Measurements from ENCODE around the gene MEG3.

The MEG3 gene

DNA sequence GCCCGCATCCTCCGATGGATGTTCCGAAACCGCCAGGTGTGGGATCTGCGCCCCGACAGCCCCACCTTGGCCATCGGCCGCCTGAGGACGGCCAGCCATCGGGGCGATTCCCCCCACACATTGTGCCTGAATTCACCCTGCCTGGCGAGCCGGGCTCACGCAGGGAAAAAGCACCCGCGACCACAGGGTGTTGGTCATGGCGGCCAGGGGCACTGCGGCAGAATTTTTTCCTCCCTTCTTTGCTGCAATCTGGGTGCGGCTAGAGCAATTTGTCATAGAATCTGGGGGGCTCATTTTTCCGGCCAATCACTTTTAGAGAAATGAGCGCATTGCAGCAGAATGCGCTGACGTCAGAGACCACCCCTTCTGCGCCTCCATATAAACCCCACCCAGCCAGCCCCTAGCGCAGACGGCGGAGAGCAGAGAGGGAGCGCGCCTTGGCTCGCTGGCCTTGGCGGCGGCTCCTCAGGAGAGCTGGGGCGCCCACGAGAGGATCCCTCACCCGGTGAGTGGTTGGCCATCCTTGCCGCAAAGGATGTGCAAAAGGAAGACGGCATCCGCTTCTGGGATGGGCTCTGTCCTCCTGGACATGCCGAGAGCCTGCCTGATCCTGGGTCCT is at the start of gene MEG3:
MEG3 (plus strand) TSS at position 406 of the 619 bp plus-strand sequence.
- no peak for DNase-seq

DNA sequence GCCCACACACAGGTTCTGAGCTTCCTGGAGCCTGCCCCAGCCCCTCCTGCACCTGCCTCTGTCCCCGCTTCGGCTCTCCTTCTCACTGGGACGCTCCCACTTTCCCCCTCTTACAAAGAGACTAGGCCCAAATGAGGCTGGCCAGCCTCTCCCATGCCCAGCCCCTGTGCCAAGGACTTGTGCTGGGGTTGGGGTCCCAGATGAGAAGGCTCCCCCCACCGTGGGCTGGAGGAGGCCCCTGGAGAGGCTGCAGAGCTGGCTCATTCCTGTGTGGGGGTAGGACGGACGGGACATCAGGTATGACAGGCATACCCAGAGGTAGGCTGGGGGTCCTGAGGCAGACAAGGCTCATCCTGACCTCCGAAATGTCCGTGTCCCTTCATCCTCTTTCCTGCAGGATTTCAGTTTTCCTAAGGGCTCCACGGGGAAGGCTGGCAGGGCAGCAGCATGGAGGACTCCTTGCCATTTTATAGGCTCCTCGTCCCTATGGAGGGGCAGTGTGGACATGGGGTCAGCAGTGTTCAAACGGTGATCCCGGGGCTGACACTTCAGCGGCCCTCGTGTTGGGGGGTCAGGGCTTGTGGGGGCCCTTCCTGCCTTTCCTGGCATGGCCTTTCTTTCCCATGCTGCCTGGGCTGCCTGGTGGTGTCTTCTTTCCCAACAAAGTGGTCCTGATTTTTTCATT is 49.1 kb upstream of the MEG3 start:
- DNase-seq, result no peak

DNA sequence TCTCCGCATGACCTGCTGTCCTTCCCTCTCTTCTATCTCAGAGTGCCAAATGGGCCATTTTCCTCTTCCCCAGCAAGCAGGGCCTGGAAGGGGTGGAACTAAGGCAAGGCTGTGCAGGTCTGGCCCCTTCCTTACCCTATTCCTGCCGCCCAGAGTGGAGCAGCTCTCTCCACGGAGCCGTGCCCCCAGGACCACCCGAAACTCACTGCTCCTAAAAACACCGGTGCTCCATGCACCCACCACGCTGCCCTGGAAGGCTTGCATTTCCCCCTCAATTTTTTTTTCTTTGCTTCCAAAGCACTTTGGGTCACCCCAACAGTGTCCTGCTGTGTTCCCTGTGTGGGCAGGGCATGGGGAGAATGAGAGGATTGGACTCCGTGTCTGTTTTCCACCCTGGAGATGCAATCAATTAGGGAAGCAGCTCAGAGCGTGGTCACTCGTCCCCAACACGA is 48.5 kb upstream of the MEG3 start:
- no peak for DNase-seq

DNA sequence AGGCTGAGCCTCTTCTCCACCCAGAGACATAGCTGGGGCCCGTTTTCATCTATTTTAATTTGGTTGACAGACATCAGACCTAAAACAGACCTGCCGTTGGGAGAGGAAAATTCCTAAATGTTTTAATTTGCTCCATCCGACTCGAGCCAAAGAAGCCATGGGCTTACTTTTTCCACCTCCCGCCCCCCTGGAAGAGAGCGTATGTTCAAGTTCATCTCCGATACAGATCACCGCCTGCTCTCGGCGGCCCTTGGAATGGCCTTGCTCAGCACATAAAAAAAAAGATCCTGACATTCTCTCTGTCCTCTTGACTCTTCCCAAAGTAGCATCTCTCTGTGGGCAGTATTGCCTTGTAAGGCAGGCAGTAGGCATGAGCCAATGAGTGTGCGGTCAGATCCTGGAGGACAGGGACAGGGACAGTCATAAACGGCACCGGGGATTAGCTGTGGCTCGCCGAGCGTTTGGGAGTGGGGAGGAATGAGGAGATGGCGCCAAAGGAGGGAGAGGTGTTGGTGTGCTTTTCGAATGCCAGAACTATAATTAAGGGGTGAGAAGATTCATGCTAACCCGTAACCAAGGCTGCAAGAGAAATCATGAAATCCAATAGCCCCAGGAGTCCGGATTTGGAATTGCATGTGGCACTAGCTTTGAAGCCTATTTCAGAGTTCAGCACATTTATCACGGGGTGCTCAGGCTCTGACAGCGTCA is 47.9 kb upstream of the MEG3 start:
- no peak for DNase-seq

DNA sequence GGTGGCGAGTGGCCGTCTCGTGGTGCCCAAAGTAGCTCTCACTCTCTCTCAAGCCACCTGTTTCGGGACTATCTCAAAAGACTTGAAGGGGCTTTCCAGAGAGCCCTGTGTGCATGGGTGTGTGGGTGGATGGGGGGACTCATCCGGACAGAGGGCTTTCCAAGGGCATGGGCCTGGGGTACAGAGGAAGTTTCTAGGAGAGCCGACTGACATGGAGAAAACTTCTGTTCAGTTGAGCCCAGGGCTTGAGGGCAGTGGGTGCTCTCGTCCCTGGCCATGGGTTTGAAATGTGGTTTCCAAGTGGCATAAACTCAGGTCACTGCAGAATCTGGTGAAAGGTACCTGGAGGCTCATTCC is 47.4 kb upstream of the MEG3 start:
- no peak for DNase-seq

DNA sequence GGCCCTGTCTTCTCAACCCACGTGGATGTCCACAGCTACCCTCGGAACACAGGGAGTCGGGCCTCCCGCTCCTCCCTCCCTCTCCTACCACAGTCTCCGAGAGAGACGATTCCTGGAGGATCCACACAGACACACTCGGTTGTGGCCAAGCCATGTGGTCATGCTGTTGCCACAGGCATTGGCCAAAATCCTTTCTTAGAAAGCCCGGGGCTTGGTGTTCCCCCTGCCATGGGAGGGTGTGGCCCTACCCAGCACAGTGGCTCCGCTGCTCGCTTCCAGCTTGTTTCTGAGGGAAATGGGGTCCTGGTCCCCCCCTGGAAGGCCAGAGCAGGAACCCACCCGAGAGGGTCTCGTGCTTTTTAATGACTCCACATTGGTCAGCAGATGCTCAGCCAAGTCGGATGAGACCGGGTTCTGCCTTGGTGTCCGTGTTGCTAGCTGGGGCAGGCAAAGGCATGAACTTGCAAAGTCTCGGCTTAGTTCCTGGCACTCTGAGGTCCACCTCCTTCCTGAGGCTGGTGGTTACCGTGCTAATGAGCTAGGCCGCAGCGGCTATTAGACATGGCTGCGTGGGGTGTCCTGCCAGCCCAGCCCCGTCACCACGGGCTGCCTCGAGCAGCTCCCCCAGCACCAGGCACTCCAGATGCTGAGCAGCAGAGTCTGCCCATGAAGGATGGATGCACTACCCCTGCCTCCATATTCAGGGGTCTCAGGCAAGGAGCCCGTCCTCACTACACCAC is 46.8 kb upstream of the MEG3 start:
- DNase-seq, result no peak

DNA sequence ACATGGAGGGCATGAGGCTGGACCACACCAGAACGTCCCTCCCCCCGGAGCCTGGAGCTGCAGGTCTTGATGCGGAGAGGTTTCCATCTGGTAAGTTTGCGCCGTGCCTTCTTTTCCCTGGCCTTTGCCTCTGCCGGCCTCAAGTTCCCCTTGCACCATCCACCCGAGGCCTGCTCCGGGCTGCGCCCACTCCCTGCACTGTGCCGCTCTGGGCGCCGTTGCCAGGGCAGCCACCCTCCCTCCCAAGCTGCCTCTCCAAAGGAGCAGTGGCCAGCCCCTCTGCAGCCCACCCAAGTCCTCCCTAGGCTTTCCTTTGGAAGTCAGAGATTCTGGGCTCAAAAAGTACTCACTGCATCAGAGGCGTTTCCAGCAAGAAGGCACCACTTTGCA is 46.2 kb upstream of the MEG3 start:
- no peak for DNase-seq

DNA sequence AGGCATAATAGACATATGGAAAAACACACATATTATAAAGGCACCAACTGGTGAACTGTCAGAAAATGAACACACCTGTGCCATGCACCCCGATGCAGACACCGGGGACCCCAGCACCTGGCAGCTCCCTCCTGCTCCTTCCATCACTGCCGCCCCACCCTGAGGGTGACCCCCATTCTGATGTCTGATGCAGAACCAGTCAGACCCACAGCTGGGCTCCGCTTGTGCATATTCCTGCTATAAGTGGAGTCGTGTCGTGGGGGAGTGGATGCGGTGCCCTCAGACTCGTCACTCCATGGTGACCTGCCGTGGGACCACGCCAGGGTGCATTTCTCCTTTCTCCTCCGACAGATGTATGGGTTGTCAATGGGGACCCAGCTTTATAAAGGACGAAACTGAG is 45.7 kb upstream of the MEG3 start:
- no peak for DNase-seq

DNA sequence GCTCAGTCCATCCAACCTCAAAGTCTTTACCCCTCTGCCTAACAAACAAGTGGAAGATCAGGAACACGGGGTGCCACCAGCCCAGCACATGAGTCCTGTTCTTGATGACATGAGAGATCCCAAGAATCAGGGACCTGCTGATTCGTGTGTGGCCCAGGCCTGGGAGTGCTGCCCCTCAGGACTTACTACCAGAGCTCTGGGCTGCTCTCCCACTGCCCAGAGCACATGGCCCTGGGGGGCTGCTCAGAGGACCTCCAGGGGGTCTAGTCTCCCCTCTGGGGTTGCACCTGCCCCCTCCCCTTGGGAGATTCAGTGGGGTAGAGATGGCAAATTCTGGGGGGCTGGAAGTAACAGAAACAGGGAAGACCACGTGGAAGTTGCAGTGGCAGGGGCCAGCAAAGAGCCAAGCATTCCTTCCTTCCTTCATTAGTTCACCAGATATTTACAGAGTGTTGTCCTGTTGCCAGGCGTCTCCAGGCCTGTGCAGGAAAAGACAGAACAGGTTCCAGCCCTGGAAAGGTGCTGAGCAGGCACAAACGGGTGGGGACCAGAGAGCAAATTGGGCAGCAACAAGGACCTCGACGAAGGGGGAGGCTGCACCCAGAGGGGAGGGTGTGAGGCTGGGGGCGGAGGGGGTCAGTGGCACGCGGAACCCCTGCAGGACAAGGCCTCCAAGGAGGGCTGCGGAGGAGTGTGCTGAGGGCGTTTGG is 45.1 kb upstream of the MEG3 start:
- no peak for DNase-seq

DNA sequence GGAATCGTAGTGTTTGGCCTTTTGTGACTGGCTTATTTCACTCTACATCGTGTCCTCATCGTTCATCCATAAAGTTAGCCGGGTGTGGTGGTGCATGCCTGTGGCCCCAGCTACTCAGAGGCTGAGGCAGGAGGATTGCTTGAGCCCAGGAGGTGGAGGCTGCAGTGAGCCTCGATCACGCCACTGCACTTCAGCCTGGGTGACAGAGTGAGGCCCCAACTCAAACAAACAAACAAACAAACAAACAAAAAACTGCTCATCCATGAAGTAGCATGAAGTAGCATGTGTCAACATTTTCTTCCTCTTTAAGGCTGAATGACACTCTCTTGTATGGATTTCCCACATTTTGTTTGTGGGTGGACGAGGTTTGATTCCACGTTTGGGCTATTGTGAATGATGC is 44.0 kb upstream of the MEG3 start:
- no peak for DNase-seq

DNA sequence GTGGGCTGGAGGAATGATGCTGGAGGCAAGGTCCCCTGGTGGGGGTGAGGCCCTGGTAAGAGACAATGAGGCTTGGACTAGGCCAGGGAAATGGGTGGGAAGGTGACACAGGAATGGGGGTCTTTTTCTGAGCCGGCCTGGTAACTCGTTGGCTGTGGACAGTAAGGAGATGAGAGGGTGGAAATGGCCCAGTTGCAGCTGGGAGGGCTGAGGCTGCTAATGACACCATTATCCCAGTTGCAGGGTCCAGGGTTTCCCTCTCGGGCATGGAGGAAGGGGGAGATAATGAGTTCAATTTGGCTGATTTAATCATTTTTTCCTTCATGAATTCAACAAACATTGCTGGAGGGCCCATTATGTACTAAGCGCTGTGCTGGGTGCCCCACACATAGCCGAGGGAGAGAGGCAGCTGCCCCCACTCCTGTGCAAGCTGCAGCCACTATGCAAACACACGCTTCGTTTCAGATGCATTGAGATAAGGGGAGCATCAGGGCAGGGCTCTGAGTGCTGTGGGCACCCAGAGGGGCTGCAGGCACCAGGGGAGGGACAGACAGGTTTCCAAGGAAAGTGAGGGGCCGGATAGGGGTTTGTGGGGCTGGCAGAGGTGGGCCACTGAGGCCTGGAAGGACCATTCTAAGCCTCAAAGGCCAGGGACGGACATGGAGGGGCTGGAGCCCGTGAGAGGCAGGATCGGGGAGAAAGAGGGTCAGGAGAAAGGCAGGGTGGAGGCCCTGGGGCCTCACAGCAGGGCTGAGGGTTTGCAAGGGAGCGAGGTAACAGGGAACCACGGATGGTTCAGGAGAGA is 43.2 kb upstream of the MEG3 start:
- DNase-seq, result no peak

DNA sequence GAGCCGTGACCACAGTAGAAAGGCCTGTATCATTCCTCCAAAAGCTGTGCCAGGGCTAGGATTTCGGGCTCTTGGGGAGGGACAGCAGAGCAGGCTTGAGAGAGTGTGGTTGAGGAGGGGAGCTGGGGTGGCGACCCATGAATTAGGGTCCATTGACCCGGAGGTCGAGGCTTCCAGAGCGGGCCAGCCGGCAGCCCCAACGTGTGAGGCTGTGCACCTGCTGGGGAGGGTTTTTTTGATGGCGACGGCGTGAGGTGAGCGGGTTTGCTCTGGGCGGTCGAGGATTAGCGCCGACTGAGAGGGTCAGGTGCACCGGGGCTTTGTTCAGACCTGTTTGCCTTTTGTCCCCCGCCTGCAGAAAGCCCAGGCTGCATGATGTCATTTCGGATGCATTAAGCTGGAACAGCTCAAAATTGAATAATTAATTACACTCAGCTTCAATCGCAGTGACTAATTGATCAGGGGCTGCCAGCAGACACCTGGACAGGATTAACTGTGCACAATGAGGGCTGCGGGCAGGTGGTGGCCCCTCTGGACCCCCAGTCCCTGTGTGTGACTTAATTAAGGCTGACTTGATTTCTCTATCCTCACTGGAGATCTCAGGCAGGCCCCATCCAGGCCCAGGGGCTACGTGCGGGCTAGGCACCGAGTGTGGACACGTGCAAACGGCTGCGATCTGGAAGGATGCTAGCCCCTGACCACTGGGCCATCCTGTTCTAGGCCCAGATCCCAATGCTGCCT is 42.1 kb upstream of the MEG3 start:
- DNase-seq, result no peak

DNA sequence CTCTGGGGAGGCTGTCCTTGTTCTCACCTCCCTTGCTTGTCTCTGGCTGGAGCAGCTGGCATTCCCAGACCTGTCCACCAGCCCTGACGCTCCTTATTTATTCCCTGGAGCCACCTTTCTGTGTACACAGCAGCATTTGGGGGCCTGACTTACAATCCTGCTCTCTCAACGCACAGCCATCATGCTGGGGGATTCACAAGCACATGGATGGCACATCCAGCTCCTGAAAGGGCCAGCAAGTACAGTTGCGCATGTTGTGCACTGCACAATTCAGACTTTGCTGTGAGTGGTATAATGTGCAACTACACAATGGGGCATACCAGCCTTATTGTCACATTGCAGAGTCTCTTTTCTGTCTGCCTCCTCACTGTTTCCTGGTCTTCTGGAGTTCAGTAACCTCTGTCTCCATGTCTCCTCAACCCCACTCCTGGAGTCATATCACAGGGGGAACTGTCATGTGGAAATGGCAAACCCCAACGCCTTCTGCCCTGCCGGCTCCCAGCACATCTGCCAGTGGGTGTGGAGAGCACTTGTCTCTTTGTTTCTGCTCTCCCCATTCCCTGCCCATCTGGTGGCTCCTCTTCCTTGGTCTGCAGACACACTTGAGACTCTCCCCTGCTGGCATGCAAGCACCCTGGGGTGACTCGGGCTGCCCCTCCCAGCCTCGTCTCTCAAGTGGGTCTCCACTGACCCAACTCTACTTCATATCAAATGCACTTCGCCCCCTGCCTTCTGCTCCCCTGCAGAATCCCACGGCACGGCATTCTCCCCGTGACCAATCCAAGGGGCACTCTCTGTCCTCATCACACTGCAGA is 41.2 kb upstream of the MEG3 start:
- no peak for DNase-seq

DNA sequence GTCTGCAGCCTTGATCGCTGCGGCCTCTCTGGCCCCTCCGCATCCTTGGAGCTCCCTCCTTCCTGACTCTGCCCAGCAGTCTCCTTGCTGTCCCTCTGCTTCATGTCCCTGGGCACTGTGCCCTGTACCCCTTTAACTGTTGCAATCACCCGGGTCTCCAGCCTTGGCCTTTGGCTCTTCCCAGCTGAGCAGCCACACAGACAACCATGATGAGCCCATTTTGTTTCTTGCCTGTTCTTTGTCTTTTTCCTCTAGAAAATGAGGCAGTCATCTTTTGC is 40.6 kb upstream of the MEG3 start:
- no peak for DNase-seq

DNA sequence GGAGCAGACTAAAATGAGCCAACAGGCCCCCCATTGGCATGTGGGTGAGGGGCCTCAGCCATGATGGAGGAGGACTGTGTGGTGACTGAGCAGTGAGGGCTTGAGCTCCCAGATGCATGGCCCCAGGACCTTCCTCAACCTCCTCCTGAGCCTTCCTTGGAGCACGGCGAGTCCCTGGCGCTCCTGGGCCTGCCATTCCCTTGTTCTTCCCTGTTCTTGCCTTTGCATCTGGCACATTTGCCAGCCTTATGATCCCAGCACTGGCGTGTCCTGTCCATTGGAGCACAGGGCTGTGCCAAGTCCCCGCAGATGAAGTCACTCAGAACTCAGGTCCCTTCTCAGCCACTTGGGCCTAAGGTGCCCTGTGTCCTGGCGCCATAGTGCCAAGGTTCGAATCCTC is 40.3 kb upstream of the MEG3 start:
- DNase-seq, result no peak

DNA sequence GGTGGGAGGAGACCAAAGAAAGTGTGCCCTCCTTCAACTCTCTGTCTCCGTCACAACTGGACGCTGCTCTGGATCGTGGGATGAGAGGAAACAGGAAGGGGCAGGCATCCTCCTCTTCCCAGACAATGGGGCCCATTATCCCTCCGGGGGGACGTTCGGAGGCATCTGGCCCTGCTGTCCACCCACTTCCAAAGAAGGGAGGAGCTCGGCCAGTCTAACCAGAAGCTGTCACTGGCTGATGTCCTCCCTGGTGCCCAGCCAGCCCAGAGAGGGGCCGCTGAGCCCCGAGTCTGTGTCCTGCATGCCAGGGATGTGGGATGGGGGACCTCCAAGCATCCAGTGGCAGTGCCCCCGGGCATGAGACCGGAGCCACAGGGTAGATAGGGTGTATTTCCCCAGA is 39.8 kb upstream of the MEG3 start:
- DNase-seq, result no peak

DNA sequence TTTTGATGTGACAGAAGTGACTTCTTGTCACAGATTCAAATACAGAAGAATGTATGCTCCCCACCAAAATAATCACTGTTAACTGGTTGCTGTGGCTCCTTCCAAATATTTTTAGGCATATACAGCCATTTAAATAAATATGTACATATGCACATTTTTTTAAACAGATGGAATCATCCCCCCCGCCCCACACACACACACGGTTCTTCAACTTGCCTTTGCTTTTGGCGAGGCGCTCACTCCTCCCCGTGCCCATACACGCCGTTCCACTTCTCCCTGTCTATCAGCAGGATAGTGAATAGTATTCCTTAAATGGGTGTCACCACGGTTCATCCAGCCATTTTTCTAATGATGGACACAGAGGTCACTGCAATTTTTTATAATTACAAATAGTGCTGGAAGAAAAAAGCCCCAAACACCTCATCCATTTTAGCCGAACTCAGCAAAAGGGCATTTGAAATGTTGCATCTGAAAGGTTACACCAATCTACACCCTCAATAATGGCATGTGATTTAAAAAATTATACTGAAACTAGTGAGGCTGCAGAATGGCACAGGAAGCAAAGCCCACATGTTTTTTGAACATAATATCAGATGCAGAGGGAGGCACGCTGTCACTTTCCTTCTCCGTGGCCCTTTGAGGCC is 39.2 kb upstream of the MEG3 start:
- no peak for DNase-seq

DNA sequence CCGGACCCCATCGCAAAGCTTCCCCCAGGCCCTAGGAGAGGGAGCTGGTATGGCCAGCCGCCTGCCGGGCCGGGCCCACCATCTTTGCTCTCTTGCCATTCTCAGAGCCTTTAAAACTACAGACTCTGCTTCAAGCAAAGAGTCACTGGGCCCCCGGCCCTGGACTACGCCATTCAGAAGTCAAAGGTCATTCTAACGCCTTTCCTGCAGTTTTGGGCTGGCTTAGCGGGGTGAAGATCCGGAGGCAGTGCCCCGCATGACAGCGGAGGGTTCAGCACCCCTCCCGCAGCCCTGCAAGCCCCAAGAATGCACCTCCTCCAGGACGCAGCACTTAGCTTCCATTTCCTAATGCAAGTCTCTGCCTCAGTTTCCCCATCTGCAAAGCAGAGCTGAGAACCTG is 38.3 kb upstream of the MEG3 start:
- no peak for DNase-seq

DNA sequence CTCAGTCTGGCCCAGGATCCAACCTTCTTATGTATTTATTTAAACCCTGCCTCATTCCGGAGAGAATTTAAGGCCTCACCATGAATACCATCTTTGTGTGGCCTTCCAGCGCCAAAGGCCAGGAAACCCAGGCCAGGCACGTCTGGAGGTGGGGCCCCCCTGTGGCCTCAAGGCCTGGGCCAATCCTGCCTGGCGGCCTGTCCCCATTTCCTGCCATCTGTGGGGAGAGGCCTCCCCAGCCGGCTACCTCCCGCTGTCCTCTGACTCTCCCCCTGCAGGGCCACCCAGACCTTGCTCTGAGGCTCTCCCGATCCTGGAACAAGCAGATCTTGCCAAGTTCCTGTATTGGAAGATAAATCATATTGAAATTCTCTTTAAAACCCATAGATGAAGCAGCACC is 37.4 kb upstream of the MEG3 start:
- no peak for DNase-seq

DNA sequence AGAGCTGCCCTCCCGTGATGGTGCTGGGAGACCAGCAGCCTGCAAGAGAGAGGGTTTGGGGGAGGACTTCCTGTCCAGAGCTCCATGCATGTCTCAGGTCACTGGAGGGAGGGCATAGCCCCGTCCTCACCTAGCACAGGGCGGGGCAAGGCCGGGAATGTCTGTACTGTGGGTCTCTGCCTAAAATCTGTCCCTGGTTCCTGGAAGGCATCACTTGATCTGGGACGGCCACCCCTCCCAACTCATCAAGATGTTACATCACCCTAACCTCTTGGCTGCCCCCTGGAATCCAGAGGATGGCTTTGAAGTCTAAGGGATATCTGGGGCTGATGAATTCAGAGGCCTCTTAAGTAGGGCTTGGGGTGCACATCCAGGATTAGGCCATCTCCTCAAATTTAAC is 37.0 kb upstream of the MEG3 start:
- DNase-seq, result no peak

Data from GOT3 (cell line).